Measurements from ENCODE around the gene FREM1.

- TF ChIP-seq CTCF (IDR thresholded peaks at IDR 0.05) (no peak), POLR2A (IDR thresholded peaks at IDR 0.05) (no peak), EP300 (IDR thresholded peaks at IDR 0.05) (no peak)
Measured at GRCh38 chr9:14770592-14770991, 139.6 kb downstream of the FREM1 start.
